IPS DF 4.7 (cell line): ENCODE results near the gene TAOK1.

Experiments used
- DNase-seq: peaks from one replicate; pipeline ENCODE4 v3.0.0-alpha.2; 2013; ENCODE audit warnings: low spot score; ENCODE audit errors: extremely low read depth

TAOK1 gene

DNA sequence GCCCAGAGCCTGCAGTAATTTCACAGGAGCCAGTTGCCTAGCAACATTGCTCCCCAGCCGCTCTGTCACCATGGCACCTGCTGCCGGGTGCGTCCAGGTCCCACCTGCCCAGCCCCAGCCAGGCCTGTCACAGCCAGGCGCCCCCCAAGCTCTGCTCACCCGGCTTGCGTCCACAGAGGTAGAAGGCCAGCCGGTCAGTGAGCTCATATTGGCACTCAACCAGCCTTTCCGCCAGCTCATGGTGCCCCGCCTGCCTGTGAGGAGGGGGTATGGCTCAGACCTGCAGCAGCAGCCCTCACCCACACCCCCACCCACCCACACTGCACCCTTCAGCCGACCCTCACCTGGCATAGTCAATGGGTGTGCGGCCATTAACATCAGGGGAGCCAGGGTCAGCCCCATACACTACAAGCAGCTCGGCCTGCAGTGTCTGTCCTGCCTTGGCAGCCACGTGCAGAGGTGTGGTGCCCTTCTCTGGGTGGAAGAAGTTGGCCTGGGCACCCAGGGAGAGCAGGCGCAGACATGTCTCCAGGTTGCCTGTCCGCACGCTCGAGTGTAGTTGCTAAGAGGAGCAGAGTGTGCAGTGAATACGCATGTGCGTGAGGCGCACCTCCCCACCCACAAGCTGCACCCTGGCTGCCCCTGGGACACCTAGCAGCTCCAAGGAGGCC lies 191.6 kb downstream of the TAOK1 start:
- DNase-seq: no peak

DNA sequence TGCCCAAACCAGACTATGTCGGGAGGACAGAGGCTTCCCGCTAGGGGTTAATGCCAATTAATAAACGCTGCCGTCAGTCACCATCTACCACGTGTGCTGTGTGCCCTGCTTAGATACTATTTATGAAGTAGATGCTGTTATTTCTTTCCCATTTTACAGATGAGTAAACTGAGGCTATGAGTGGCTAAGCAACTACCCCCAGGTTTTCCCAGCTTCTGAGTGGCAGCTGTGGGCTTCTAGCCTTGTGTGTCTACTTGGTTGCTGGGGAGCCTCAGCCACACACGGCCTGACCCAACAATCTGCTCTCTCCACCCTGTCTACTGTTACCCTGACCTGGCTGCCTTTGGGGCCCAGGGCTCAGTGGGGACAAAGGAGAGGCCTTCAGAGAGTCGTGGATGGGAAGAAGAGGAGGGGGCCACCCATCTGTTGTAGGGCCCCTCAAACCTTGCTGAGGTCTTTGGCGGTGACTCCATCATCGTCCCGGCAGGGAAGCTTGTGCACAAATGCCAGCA lies 192.1 kb downstream of the TAOK1 start:
- no peak for DNase-seq

DNA sequence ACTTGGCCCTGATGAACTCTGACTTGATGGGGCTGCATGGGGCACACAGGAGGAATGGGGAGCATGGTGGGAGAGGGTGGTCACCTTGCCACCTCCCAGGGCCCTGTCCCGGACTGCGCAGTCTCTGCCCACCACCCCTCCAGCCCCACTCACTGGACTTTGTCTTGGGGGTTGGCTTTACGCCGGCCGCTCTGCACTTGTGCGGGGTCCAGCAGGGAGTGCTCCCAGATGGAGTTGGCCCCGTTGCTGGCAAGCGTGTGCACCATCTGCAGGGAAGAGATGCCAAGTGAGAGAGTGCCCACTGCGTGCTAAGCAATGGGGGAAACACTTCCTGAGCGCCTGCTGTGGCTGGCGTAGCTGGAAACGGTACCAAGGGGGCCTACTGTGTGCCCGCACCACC lies 192.6 kb downstream of the TAOK1 start:
- no peak for DNase-seq

DNA sequence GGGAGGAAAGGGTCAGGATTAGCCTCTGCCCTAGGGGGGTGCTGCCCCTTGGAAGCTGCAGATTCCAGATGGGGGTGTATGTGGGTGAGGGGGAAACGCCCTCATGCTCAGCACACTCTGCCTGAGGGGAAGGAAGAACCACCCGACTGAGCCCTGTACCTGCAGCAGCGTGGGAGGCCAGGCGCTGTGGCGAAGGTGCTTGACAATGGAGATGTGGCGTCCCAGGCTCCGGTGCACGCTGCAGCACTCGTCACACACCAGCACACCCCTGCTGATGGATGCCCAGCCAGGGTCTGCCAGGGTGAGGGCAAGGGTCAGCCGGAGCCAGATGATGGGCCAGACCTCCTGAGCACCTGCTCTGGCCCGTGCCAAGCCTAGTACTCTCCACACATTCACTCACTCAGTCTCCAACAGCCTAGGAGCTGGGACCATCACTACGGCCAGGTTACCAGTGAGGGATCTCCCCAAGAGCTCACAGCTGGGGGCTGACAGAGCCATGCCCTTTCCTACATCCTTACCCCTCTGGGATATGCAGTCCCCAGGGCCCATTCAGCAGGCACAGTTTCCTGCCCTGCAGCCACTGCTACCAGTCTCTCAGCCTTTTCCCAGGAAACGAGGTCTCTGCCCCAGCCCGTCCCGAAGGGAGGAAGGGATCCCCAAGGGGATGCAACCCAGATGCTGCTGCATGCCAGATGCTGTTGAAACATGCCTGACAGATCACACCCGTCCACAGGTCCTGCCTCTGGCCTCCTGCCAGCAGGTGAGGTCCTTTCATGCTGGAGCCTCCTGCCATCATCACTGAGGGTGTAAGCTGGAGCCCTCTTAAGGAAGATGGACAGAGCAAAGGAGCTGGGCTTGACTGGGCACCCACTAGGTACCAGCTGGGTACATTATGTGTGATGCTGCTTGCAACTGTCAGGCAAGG lies 193.4 kb downstream of the TAOK1 start:
- no peak for DNase-seq

DNA sequence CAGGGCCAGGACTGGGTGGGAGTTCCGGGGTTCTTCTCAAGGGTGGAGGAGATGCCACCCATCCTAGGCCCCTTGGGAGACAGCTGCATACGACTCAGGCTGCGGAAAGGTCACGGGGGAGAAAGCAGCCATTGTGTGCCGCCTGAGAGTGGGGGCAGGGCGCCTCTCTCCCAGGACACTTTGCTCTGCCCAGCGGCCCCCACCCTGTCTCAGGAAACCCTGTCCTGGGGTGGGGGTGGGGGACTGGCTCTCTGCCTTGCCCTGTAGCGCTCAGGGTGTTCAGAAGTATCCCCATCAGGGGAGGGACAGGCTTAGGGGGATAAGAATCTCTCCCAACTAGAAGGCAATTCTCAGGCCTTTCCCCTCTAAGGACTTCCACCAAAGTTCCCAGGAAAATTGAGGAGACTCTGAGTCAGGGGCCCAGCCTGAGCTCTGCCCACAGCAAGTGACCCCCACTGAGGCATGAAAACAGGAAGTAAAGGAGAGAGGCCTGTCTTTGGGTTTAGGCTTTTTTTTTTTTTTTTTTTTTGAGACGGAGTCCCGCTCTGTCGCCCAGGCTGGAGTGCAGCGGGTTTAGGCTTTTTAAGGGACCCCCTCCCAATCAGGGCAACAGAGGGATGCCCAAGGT lies 194.4 kb downstream of the TAOK1 start:
- DNase-seq: no peak

DNA sequence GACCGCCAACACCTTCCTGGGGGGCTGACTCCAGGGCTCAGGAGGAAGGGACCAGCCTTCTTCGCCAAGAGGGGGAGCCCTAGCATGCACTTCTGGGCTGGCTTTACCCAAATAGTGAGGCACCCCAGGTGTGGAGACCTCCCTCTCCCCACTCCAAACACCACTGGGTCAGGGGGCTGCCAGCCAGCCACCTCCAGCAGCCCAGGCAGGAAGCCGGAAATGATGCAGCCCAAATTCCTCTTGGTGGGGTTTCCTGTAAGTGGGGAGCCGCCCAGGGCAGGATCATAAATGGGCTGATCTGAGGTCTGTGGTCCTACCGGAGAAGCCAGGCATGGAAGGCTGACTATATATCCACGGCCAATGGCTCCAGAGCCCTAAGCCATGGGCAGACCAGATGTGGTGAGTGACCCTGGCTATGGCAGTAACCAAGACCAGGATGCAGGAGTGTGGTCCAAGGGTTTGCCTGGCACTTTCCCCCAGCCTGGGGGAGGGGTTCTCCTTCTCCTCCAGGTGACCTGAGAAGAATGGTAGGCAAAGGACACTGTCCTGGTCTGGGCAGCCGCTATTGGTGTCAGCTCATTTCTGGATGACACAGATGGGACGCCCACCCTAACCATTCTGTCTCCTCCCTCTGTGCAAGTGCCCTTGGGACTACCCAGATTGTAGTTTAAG lies 195.1 kb downstream of the TAOK1 start:
- no peak for DNase-seq

DNA sequence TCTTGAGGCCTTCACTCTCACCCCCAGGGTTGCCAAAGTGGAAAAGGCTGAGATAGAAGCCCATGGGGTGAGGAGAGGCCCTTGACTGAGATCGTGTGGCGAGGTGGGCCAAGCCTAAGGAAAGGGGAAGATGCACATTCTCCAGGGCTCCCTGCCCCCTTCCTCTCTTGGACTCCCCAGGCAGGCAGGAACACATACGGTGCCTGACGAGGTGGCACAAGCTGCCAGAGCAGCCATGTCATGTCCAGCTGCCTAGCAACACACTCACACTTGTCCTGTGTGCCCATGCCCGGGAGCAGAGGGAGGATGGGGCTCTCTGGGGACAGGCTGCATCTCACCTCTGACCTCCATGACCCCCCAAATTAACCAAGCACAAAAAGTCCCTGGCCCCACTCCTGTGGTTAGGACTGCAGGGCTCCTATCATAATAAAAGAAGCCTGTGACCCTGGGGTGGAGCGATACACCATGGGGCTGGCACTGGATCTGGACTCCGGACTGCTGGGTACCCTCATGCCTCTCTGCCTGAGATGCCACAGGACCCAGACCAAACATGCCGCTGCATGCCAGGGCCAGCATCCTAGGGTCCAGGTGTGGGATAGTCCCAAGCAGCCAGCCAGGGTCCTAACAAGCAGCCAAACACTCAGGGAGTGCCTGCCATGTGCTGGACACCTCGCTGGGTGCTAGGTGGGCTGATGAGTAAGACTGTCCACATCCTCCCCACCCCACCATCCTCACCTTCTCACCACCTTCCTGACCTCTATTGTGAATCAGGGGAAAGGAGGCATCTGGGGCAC lies 196.7 kb downstream of the TAOK1 start:
- no peak for DNase-seq

DNA sequence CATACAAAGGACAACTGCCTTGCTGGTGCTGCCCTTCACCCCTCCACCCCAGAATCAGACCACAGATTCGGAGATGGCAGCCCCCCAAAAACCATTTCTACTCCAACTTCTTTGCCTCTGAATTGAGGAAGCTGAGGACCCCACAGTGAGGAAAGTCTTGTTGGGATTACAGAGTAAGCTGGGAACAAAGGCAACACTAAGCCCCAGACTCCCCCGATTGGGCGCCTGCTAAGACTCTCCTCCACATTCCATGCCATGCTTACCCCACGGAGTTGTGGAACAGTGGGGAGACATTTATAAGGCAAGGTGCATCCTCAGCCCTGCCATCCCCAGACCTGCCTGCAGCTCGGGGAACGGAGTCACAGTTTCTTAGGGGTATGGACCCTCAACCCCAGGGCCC lies 197.4 kb downstream of the TAOK1 start:
- no peak for DNase-seq

DNA sequence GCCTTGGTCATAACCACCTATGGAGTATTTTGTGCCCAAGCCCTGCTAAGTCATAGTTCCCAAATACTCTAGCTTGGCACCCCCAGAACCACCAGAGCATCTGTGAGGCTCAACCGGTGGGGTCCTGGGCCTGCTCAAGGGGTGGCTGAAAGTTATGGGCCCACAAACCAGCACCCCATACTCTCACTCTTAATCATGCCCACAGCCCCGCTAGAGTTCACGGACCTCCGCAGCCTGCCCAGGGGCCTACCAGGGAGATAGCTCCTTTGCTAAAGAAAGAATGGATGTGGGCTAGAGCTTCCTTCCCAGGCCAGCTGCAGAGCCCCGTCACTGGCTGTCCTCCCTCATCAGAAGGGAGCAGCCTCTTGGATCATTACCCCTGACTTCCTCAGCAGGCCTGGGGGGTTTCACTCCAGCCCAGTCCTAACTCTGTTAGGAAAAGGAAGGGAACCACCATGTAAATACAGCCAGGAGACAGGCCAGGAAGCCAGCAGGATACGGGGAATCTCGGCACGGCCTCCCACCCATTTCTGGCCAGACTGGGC lies 197.9 kb downstream of the TAOK1 start:
- no peak for DNase-seq

DNA sequence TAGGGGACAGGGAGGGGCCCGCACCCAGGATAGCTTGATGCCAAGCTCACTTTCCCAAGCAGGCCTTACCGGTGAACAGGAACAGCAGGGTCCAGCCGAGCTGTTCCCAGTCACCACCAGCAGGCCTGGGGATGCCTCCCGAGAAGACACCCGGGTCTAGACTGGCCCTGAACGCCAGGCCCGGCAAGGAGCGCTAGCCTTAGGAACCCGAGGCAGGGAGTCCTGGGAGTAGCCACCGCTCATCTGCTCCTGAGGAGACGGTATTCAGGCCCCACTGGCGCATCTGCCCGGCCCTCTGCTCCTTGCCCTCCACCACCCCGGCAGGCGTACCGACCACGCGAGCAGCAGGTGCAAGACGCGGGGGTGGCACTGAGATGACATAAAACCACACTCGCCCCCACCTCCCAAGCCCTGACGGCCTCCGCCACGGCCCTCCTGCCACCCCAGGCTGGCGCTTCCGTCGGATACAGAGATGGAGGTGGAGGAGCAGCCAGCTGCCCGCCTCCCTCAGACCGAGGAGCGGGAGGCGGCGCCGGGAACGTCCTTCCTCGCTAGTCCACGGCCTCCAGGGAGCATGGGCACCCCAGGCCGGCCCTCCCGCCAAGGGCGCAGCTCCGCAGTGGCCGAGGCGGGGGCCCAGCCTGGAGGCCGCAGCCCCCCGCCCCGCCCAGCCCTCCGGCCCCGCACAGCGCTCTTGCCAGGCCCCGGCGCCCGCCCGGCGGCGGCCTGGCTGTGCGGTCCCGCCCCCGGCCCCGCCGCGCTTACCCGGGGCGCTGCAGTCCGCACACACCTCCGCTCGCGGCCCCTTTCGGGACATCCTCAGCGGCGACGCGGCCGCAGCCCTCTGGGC lies 198.6 kb downstream of the TAOK1 start:
- DNase-seq: no peak

DNA sequence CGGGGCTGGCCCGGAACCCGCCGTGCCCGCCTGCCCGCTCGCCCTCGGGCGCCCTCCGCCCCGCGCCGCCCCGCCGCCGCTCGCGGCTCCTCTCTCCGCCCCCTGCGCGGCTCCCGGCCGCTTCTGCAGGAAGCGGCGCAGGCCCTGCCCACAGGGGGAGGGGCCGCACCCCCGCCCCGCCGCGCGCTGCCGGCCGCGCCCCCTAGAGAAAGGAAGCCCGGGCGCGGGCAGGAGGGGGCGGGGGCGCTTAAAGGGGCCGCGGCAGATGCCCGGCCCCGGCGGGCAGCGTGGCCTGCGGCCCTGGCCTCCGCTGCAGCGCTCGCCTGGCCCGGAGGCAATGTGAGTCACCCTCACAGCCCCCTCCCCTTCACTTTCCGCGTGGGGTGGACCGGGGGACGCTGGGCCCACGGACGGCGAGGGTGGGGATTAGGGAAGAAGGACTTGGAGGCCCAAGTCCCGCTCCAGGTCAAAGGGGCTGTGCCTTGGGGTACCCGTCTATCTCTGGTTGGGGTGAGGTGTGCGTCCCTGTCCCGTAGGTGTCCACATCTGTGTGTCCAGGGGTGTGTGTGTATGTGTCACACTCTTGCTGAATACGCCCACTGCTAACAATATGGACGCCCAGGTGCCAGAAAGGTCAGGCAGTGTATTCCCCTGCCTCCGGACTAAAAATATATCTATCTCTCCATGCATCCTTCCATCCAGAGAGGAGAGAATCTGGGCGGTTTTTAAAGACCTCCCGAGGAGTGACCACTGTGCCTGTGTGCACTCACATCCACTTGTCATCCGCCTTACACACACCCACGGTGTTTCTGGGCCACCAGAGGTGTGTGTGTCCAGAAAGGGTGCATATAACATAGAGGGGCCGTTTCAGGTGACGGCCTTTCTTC lies 199.6 kb downstream of the TAOK1 start, which contains the start of gene GIT1:
TSS of gene GIT1 (minus strand) at position 125 of the 887 bp plus-strand sequence. CDS start 270 bp downstream, outside the sequence.
- no peak for DNase-seq

DNA sequence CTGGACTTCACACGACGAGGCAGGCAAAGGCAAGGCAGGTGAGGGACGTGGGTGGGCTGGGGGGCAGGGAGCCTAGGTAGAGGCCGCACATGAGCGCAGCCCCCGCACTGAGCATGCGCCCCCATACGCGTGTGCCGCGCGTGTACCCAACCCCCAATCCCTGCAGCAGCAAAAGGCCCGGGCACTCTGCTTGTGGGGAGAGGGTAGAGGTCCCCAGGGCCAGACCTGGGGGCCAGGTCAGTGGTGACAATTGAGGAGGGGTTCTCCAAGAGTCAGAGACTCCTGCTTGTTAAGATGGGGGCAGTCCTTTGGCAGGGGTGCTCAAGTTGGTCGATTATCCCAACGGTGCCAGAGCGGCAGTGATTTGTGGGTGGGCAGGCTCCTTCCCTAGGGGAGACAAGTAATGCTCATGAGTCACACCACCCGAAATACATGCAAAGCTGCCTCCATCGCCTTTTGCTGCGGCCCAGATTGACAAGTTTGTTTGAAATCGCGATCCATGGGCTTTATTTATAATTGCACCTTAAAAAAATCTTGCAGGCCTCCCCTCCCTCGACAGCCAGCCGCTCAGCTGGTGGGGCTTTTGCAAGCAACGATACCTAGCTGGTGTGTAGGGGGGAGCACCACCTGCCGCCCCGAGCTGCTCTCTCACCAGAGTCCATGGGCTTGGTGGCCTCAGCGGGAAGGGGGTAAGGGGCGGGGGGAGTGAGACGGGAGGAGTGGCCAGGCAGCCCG lies 200.4 kb downstream of the TAOK1 start:
- no peak for DNase-seq

DNA sequence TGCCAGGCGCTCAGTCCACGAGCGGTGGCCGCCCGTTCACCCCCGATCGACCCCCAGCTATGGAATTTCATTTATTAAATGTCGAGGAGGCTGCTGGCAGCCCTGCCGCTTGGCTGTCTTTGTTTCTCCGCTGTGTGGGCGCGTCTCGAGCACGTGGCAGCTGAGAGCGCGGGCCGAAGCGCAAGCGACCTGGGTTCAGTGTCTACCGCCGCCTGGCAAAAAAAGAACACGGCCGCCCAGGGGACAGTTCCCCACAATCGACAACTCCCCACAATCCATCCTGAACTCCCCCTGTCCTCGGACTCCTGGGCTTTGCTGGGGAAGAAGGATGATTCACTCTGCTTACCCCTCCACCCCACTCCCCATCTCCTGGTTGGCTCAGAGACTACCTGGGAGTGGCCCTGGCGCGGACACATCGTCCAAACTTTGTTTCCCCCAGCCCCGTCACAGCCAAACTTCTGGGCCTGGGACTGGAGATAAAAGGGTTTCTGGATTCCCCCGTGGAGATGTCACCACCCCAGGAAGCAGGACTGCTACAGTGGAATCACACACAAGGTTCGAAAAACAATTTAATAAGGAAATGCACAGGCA lies 201.1 kb downstream of the TAOK1 start:
- DNase-seq: no peak

DNA sequence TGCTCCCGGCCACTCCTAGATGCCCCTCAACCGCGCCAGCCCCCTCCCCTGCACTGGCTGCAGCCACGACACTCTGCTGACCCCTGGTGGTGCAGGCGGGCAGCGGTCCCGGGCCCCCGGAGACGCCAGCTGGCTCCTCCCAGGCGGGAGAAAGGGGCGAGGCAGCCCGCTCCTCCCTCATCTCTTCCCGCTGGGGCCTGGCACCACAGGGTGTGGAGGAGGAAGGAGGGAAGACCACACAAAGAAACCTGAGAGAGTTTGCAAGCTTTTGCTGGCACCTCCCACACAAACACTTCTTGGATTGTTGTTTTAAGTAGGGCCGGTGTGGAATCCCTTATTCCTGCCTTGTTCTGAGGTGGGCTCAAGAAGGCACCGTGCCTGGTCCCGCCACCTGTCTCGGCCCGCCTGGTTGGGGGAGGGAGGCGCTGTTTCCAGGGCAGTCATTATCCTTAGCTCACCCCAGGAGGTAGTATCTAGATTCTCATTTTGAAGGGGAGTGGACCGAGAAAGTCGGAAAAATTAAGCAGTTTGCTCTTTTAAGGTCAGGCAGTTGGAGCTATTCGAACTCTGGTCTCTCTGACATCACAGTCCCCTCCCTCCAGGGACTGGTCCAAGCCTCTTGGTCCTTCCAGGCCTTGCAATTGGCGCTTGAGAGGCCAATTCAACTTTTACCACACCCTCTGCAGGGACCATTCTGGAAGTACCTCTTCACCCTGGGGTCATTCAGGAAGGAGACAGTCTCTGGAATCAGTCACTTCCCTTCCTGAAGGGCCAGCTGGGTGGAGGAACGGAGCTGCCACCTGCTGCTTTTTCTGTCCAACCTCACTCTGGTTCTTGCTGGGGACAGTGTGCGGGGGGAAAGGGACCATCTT lies 201.8 kb downstream of the TAOK1 start:
- no peak for DNase-seq

DNA sequence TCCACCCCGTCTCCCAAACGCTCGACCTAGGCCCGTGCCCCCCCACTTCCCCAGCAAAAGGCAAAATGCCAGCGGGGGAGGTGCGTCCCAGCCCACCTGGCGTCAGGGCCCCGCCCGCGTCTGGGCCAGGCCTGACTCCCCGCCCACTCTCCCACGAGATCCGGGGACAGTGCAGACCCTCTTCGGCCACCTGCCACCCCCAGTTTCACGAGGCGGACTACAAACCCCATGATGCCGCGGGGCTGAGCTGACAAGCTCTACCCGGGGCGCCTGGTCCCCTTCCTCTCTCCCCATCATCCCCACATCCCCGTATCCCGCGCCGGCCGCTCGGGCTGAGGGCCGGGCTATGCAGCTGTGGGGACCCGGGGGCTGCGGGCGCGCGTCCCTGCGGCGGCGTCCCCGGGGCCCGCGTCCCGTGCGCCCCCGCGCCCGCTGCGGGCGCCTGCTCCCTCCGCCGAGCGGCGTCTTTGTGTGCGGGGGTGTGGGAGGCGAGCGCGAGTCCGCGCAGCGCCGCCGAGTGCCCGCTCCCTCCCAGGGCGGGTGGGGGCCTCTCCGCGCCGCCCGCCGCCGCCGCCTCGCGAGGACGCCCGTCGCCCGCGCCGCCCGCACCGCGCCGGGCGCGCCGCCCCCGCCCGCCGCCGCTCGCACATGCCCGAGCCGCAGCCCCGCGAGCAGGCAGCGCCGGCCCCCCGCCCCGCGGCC lies 202.8 kb downstream of the TAOK1 start, which contains the start of gene ANKRD13B:
TSS of gene ANKRD13B (plus strand) at position 283 of the 702 bp plus-strand sequence. CDS start 490 bp downstream, outside the sequence.
- DNase-seq: no peak
